Fibroblast of the aortic adventitia (primary cell): ENCODE measurements around the gene PLA2G4A. TPM values are rescaled to one million over a fixed set of nuclear protein-coding genes. Genes with fewer than 3 reads are reported as not detected.

ENCODE experiments used
- DNase-seq: peaks from one replicate; pipeline ENCODE4 v3.0.0-alpha.2; 2010; ENCODE audit warnings: low read depth
- H3K4me3 ChIP-seq: 2 replicates; pipeline ENCODE4 v1.5.1; 2011; ENCODE audit warnings: low read depth, mild to moderate bottlenecking, control low read depth, low read length, moderate library complexity
- total RNA-seq: library from RNA; depleted of rRNA; stranded (reverse); fragments of >200 nt; gene quantifications from 2 replicates; pipeline ENCODE4 v1.2.3, GENCODE V29; 2012; ENCODE audit warnings: low replicate concordance
- TF ChIP-seq, protein P1 (sequence below): IDR thresholded peaks from 2 replicates; pipeline ENCODE4 v1.5.1; 2011; ENCODE audit warnings: mild to moderate bottlenecking, low read length, control low read depth, inconsistent platforms; ENCODE audit not compliant: insufficient read depth

Gene PLA2G4A
- total RNA-seq, 1 donor: 74.7 TPM

DNA sequence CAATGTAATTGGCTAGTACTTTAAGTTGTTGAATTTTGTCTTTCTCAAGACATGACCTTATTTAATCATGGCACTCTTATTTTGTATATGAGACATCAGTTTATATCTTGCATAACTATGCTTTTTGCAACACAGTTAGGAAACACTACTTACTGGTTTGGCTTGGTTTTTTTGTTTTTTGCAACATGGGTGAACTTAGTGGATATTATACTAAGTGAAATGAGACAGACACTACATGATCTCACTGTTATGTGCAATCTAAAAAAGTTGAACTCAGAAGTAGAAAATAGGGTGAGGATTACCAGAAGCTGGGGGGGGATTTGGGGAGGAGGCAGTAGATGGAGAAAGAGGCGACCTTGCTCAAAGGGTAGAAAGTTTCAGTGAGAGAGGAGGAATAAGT lies 132.1 kb downstream of the PLA2G4A start:
- TF ChIP-seq, protein P1, sequence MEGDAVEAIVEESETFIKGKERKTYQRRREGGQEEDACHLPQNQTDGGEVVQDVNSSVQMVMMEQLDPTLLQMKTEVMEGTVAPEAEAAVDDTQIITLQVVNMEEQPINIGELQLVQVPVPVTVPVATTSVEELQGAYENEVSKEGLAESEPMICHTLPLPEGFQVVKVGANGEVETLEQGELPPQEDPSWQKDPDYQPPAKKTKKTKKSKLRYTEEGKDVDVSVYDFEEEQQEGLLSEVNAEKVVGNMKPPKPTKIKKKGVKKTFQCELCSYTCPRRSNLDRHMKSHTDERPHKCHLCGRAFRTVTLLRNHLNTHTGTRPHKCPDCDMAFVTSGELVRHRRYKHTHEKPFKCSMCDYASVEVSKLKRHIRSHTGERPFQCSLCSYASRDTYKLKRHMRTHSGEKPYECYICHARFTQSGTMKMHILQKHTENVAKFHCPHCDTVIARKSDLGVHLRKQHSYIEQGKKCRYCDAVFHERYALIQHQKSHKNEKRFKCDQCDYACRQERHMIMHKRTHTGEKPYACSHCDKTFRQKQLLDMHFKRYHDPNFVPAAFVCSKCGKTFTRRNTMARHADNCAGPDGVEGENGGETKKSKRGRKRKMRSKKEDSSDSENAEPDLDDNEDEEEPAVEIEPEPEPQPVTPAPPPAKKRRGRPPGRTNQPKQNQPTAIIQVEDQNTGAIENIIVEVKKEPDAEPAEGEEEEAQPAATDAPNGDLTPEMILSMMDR: no peak
- DNase-seq: peak; percentile 39
- no peak overlapping the region for H3K4me3 ChIP-seq

- TF ChIP-seq, protein P1: no peak
- no peak for DNase-seq
- H3K4me3 ChIP-seq: no peak overlapping the region
These were observed 137.1 kb downstream of the PLA2G4A start for GRCh38 chr1:186965847-186966246.

DNA sequence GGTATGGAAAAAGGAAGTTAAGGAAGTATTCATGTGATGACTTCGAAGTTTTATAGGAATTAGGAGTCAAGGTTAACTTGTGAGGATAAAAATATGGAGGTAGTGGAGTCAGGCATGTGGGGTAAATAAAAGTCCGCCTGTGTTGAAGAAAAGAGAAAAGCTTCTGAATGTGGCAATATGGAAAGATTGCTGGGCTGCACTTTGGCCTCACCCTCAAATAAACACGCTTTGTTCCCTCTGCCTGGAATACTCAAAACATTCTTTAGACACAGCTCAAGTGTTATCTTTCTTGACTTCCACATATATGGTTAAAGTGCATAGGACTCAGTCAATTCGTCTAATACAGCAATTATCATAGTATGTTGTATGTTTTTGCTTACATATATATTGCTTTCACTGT lies 137.7 kb downstream of the PLA2G4A start:
- TF ChIP-seq, protein P1: no peak
- H3K4me3 ChIP-seq: no peak overlapping the region
- DNase-seq: no peak

- peak; percentile 58 for DNase-seq
- TF ChIP-seq, protein P1: no peak
- H3K4me3 ChIP-seq: no peak overlapping the region
These were observed 139.1 kb downstream of the PLA2G4A start for GRCh38 chr1:186967656-186968394.

DNA sequence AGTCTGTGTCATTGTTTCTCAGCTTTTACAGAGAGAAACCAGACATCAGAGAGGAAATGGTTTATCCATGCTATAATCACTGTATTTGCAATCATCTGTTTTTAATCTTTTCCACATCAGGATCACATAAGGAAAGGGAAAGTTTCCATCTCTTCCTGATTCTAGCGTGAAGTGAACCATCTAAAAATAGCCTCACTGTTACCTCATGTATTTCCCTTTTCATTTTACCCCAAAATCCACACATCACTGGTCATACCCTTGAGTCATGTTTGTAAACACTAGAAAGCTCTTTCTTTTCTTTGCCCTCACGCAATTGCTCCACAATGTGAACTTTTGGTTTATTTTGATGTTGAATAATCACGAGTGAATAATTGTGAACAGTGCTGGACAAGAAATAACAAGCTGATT lies 146.0 kb downstream of the PLA2G4A start:
- TF ChIP-seq, protein P1: no peak
- no peak overlapping the region for H3K4me3 ChIP-seq
- DNase-seq: peak; percentile 99

DNA sequence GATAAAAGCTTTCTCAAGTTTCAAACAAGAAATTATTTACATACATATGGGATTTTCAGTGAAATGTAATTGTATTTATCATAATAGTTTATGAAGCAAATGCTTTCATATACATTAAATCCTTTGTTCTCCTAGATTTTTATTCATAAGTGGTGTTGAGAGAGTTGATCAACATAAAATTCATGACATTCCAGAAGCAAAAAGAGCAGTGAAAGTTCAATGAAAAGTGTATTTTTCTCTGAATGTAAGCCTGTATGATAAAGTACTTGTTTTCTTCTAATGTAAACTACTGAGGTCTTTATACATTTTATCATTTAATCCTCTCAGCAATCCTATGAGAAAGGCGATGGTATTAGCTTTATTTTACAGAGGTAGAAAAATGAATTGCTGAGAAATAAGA lies 146.5 kb downstream of the PLA2G4A start:
- no peak for DNase-seq
- H3K4me3 ChIP-seq: no peak overlapping the region
- TF ChIP-seq, protein P1: no peak

- H3K4me3 ChIP-seq: no peak overlapping the region
- DNase-seq: no peak
- TF ChIP-seq, protein P1: no peak
These were observed 148.0 kb downstream of the PLA2G4A start for GRCh38 chr1:186976700-186977099.
